ENCODE data around the gene LPP. TPM values are rescaled to one million over a fixed set of nuclear protein-coding genes. Genes with fewer than 3 reads are reported as not detected.

The LPP gene
- total RNA-seq, 1 donor, result 196 TPM

GRCh38 chr3:188400494-188401243, 246.7 kb downstream of the LPP start:
- no peak for DNase-seq (ENCODE audit: low read depth)
- no peak for TF ChIP-seq CTCF (IDR thresholded peaks at IDR 0.05; ENCODE audit: insufficient read depth, low read depth, low read length)
- no peak overlapping the region for H3K4me3 ChIP-seq (ENCODE audit: low read depth, low read length)

GRCh38 chr3:188401244-188401993, 247.5 kb downstream of the LPP start:
- TF ChIP-seq CTCF (IDR thresholded peaks at IDR 0.05; ENCODE audit: insufficient read depth, low read depth, low read length), result no peak
- no peak for DNase-seq (ENCODE audit: low read depth)
- H3K4me3 ChIP-seq (ENCODE audit: low read depth, low read length), result no peak overlapping the region

GRCh38 chr3:188402229-188402628, 248.3 kb downstream of the LPP start:
- TF ChIP-seq CTCF (IDR thresholded peaks at IDR 0.05; ENCODE audit: insufficient read depth, low read depth, low read length), result no peak
- DNase-seq (ENCODE audit: low read depth), result no peak
- no peak overlapping the region for H3K4me3 ChIP-seq (ENCODE audit: low read depth, low read length)

GRCh38 chr3:188403404-188403803, 249.4 kb downstream of the LPP start:
- no peak for TF ChIP-seq CTCF (IDR thresholded peaks at IDR 0.05; ENCODE audit: insufficient read depth, low read depth, low read length)
- no peak for DNase-seq (ENCODE audit: low read depth)
- no peak overlapping the region for H3K4me3 ChIP-seq (ENCODE audit: low read depth, low read length)

- no peak for TF ChIP-seq CTCF (IDR thresholded peaks at IDR 0.05; ENCODE audit: insufficient read depth, low read depth, low read length)
- DNase-seq (ENCODE audit: low read depth), result no peak
- H3K4me3 ChIP-seq (ENCODE audit: low read depth, low read length), result no peak overlapping the region
These were observed 250.2 kb downstream of the LPP start for GRCh38 chr3:188404124-188404523.

GRCh38 chr3:188404701-188405100, 250.7 kb downstream of the LPP start:
- H3K4me3 ChIP-seq (ENCODE audit: low read depth, low read length), result no peak overlapping the region
- DNase-seq (ENCODE audit: low read depth), result no peak
- no peak for TF ChIP-seq CTCF (IDR thresholded peaks at IDR 0.05; ENCODE audit: insufficient read depth, low read depth, low read length)
